B cell (primary cell): ENCODE measurements around the gene ZNF223. TPM values are rescaled to one million over a fixed set of nuclear protein-coding genes. Genes with fewer than 3 reads are reported as not detected.

Source experiments
- ATAC-seq: fragments of 200-7000 bp; cut with Tn5 transposase; one replicate; pipeline ENCODE4 v1.10.0; 2021; ENCODE audit warnings: low read depth, mild to moderate bottlenecking, moderate number of reproducible peaks, moderate library complexity
- CTCF ChIA-PET: fragments of 350-600 bp; sonication (Branson Sonifier 250); formaldehyde crosslinking; loops from one replicate; lab custom pipeline; 2021; ENCODE audit warnings: antibody characterized with exemption, inconsistent platforms; lab: Charles Lee
- POLR2A ChIA-PET: fragments of 350-600 bp; sonication (Branson Sonifier 250); formaldehyde crosslinking; loops from one replicate; lab custom pipeline; 2021; ENCODE audit warnings: antibody characterized with exemption; lab: Charles Lee
- DNase-seq: peaks from one replicate; pipeline ENCODE4 v3.0.0; 2013
- H2AFZ ChIP-seq: 2 replicates; pipeline ENCODE4 v1.6.1; 2012; ENCODE audit warnings: mild to moderate bottlenecking, low read depth, low read length; ENCODE audit not compliant: insufficient read depth, poor library complexity, severe bottlenecking
- H3K27ac ChIP-seq, 2 donors: 1 replicate in 1 of 2; 2 replicates in 1 of 2; pipeline ENCODE4 v1.5.1; 2012 to 2013; ENCODE audit warnings: low read length in 2 of 2, mild to moderate bottlenecking in 2 of 2, moderate library complexity in 1 of 2
- H3K27me3 ChIP-seq, 4 experiments: fragments of 200-600 bp in 1 of 4; sonication (generic) in 1 of 4; replicated peaks in 1 of 4; 1 replicate in 2 of 4; 2 replicates in 2 of 4; pipeline versions ENCODE4 v1.6.1 to v1.7.0; 2013 to 2016; ENCODE audit warnings: low read length in 3 of 4, mild to moderate bottlenecking in 2 of 4, mixed read lengths in 1 of 4, moderate library complexity in 1 of 4; ENCODE audit not compliant: insufficient read depth in 4 of 4, control insufficient read depth in 3 of 4; ENCODE audit errors: control extremely low read depth in 1 of 4
- H3K36me3 ChIP-seq, 2 experiments: replicated peaks in 1 of 2; 1 replicate in 1 of 2; 2 replicates in 1 of 2; pipeline versions ENCODE4 v1.6.1 to v1.7.1; 2013; ENCODE audit warnings: low read length in 1 of 2; ENCODE audit not compliant: insufficient read depth in 2 of 2, control insufficient read depth in 1 of 2; ENCODE audit errors: control extremely low read depth in 1 of 2, extremely low read depth in 1 of 2
- H3K4me1 ChIP-seq, 2 donors: fragments of 200-600 bp in 1 of 2; sonication (generic) in 1 of 2; 1 replicate in 1 of 2; 2 replicates in 1 of 2; pipeline versions ENCODE4 v1.5.1 to v1.6.1; 2013 to 2017; ENCODE audit warnings: low read length in 2 of 2; ENCODE audit not compliant: control insufficient read depth in 2 of 2, insufficient read depth in 2 of 2
- H3K4me2 ChIP-seq: replicated peaks from 2 replicates; pipeline ENCODE3; 2012; ENCODE audit warnings: mild to moderate bottlenecking, low read depth, low read length; ENCODE audit not compliant: poor library complexity, severe bottlenecking
- H3K4me3 ChIP-seq, 5 experiments: fragments of 200-600 bp in 1 of 5; sonication (generic) in 1 of 5; 1 replicate in 3 of 5; 2 replicates in 2 of 5; pipeline versions ENCODE4 v1.5.1 to v1.7.0; 2011 to 2016; ENCODE audit warnings: low read length in 4 of 5, mild to moderate bottlenecking in 4 of 5, low read depth in 2 of 5, control low read depth in 1 of 5, moderate library complexity in 1 of 5; ENCODE audit not compliant: insufficient read depth in 1 of 5; ENCODE audit errors: control extremely low read depth in 1 of 5, extremely low read depth in 1 of 5
- H3K79me2 ChIP-seq: fragments of 200-600 bp; sonication (generic); one replicate; pipeline ENCODE4 v1.6.0; 2016; ENCODE audit warnings: low read length; ENCODE audit not compliant: control insufficient read depth, insufficient read depth
- H3K9ac ChIP-seq: fragments of 200-600 bp; sonication (generic); 2 replicates; pipeline ENCODE4 v1.6.1; 2017; ENCODE audit warnings: mild to moderate bottlenecking, low read length, moderate library complexity
- H3K9me3 ChIP-seq, 3 donors: one replicate each; pipeline versions ENCODE4 v1.6.1 to v1.7.1; 2013; ENCODE audit warnings: low read length in 2 of 3; ENCODE audit not compliant: control insufficient read depth in 2 of 3, insufficient read depth in 1 of 3; ENCODE audit errors: control extremely low read depth in 1 of 3
- H4K20me1 ChIP-seq: 2 replicates; pipeline ENCODE4 v1.6.0; 2012; ENCODE audit warnings: mild to moderate bottlenecking, low read length; ENCODE audit not compliant: insufficient read depth, control insufficient read depth, poor library complexity, severe bottlenecking
- H3K27ac Mint-ChIP-seq: one replicate; pipeline ENCODE4 v1.8.0; 2021; ENCODE audit warnings: mixed read lengths
- H3K27me3 Mint-ChIP-seq: one replicate; pipeline ENCODE4 v1.8.0; 2021; ENCODE audit warnings: mixed read lengths
- H3K4me1 Mint-ChIP-seq: one replicate; pipeline ENCODE4 v1.8.0; 2021; ENCODE audit warnings: mixed read lengths
- H3K4me3 Mint-ChIP-seq: one replicate; pipeline ENCODE4 v1.8.0; 2021; ENCODE audit warnings: mixed read lengths
- H3K9me3 Mint-ChIP-seq: one replicate; pipeline ENCODE4 v1.8.0; 2022; ENCODE audit warnings: mixed read lengths; ENCODE audit not compliant: insufficient read depth
- EZH2 ChIP-seq: IDR thresholded peaks from 2 replicates; pipeline ENCODE4 v1.6.1; 2012; ENCODE audit warnings: borderline replicate concordance, low read depth, mild to moderate bottlenecking, moderate library complexity, low read length; ENCODE audit not compliant: insufficient read depth, poor library complexity, severe bottlenecking
- WGBS: methylation state at CpG from one replicate; pipeline ENCODE4 v1.1.5; 2013; ENCODE audit warnings: missing lambda C conversion rate; ENCODE audit not compliant: insufficient coverage; 5-methylcytosine and 5-hydroxymethylcytosine counted together
- intact Hi-C: fragments of 100-400 bp; cut with micrococcal nuclease; formaldehyde crosslinking; loops from one replicate; pipeline ENCODE4 v1.10.0; 2022
- polyA plus RNA-seq: library from polyadenylated mRNA; depleted of rRNA; stranded (reverse); fragments of >200 nt; gene quantifications from 2 replicates; pipeline ENCODE4 v1.2.3, GENCODE V29; 2012
- total RNA-seq, 2 donors: library from RNA; stranded (reverse); fragments of 120-200 nt in 1 of 2; gene quantifications; 1 replicate in 1 of 2; 2 replicates in 1 of 2; pipeline versions ENCODE4 v1.2.3 to v1.2.4, GENCODE V29; 2013 to 2022
- TF ChIP-seq, protein P1 (sequence below): fragments of 200-600 bp; IDR thresholded peaks from one replicate; pipeline ENCODE4 v1.8.0; 2022; ENCODE audit warnings: antibody characterized with exemption, mild to moderate bottlenecking

The ZNF223 gene
- total and polyA plus RNA-seq, 2 donors (not counting 1 experiment from before 2014, with no cell fraction given): 2.9 to 7.3 TPM

GRCh38 chr19:44019498-44019897 is 32.3 kb upstream of the ZNF223 start:
- Histone ChIP-seq H3K4me3 (no peak overlapping the region), H3K27ac (no peak overlapping the region), H3K4me1 (peaks cover 0 to under 1% of the 10 kb centered on the region in 2 donors), H3K36me3 (no peaks in the 10 kb centered on the region), H3K9ac (no peak overlapping the region), H3K9me3 (peaks cover 1 to 9% (median 7%) of the 10 kb centered on the region in 3 donors), H2AFZ (no peak overlapping the region), H3K79me2 (no peaks in the 10 kb centered on the region), H4K20me1 (no peaks in the 10 kb centered on the region), H3K4me2 (no peak overlapping the region), H3K27me3 (peaks cover 0 to 9% (median 0%) of the 10 kb centered on the region in 4 experiments)
- CTCF ChIA-PET: no interaction called here
- Mint-ChIP-seq H3K4me1 (no peaks in the 10 kb centered on the region), H3K4me3 (no peak overlapping the region), H3K27ac (no peak overlapping the region), H3K9me3 (peaks cover 18% of the 10 kb centered on the region), H3K27me3 (peaks cover 21% of the 10 kb centered on the region)
- intact Hi-C loops: no loop called here
- DNase-seq: no peak
- POLR2A ChIA-PET: no interaction called here
- no CpG with 5 or more reads among the region's 2 CpGs for WGBS
- ATAC-seq: no peak
- TF ChIP-seq EZH2: no peak
- TF ChIP-seq, protein P1, sequence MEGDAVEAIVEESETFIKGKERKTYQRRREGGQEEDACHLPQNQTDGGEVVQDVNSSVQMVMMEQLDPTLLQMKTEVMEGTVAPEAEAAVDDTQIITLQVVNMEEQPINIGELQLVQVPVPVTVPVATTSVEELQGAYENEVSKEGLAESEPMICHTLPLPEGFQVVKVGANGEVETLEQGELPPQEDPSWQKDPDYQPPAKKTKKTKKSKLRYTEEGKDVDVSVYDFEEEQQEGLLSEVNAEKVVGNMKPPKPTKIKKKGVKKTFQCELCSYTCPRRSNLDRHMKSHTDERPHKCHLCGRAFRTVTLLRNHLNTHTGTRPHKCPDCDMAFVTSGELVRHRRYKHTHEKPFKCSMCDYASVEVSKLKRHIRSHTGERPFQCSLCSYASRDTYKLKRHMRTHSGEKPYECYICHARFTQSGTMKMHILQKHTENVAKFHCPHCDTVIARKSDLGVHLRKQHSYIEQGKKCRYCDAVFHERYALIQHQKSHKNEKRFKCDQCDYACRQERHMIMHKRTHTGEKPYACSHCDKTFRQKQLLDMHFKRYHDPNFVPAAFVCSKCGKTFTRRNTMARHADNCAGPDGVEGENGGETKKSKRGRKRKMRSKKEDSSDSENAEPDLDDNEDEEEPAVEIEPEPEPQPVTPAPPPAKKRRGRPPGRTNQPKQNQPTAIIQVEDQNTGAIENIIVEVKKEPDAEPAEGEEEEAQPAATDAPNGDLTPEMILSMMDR: no peak

DNA sequence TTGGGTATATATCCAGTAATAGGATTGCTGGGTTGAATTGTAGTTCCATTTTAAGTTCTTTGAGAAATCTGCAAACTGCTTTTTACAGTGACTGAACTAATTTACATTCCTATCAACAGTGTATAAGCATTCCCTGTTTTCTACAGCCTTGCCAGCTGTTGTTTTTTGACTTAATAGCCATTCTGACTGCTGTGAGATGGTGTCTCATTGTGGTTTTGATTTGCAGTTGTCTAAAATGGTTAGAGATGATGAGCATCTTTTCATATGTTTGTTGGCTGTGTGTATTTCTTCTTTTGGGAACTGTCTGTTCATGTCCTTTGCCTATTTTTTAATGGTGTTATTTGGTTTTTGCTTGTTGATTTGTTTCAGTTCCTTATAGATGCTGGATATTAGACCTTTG is 30.6 kb upstream of the ZNF223 start:
- Histone ChIP-seq H3K9me3 (peaks cover 1 to 6% (median 4%) of the 10 kb centered on the region in 3 donors), H3K36me3 (no peaks in the 10 kb centered on the region), H3K4me1 (peaks cover 11 to 13% of the 10 kb centered on the region in 2 donors), H4K20me1 (no peaks in the 10 kb centered on the region), H3K4me2 (no peak overlapping the region), H3K4me3 (no peak overlapping the region), H3K27me3 (peaks cover 0 to 9% (median 0%) of the 10 kb centered on the region in 4 experiments), H3K79me2 (peaks cover 6% of the 10 kb centered on the region), H2AFZ (no peak overlapping the region), H3K9ac (no peak overlapping the region), H3K27ac (no peak overlapping the region)
- peaks cover 10% of the 10 kb centered on the region for H3K9me3 Mint-ChIP-seq
- POLR2A ChIA-PET: no interaction called here
- H3K27me3 Mint-ChIP-seq: peaks cover 21% of the 10 kb centered on the region
- no peak overlapping the region for H3K4me3 Mint-ChIP-seq
- CTCF ChIA-PET: no interaction called here
- TF ChIP-seq, protein P1: no peak
- TF ChIP-seq EZH2: no peak
- intact Hi-C loops: no loop called here
- H3K27ac Mint-ChIP-seq: no peak overlapping the region
- H3K4me1 Mint-ChIP-seq: peaks cover 17% of the 10 kb centered on the region
- DNase-seq (no peak), ATAC-seq (no peak)
